Measurements from ENCODE around the gene MYO1D.

DNA sequence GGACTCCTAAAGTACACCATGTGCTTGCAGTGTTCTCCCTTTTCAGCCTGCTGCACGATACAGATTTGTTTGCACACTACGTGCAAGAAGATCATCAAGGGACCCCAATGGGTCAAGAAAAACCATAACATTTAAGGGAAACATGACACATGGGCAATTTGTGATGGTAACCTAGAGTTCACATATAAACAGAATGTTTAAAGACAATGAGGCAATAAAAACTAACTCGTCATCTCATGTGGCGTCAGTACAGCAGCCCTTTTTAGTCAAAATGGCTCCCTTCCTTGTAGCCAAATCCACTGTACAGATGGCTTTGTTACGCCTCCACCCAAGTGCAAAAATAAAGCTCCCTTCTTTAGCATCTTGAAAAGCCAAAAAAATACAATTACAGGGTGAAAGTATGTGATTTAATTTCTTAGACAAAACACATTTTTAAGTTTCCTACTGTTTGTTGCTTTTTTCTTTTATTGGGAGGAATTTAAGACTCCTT lies 216.4 kb downstream of the MYO1D start:
- TF ChIP-seq, protein P1, sequence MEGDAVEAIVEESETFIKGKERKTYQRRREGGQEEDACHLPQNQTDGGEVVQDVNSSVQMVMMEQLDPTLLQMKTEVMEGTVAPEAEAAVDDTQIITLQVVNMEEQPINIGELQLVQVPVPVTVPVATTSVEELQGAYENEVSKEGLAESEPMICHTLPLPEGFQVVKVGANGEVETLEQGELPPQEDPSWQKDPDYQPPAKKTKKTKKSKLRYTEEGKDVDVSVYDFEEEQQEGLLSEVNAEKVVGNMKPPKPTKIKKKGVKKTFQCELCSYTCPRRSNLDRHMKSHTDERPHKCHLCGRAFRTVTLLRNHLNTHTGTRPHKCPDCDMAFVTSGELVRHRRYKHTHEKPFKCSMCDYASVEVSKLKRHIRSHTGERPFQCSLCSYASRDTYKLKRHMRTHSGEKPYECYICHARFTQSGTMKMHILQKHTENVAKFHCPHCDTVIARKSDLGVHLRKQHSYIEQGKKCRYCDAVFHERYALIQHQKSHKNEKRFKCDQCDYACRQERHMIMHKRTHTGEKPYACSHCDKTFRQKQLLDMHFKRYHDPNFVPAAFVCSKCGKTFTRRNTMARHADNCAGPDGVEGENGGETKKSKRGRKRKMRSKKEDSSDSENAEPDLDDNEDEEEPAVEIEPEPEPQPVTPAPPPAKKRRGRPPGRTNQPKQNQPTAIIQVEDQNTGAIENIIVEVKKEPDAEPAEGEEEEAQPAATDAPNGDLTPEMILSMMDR (conservative IDR thresholded peaks at IDR 0.05) = no peak
- TF ChIP-seq EZH2 (IDR thresholded peaks at IDR 0.05; ENCODE audit: low read depth) = no peak
